Activated CD4-positive, alpha-beta memory T cell treated with anti-CD3 and anti-CD28 coated beads for 36 hours (primary cell): ENCODE data around the gene ACAP3. TPM values are rescaled to one million over a fixed set of nuclear protein-coding genes. Genes with fewer than 3 reads are reported as not detected.

ENCODE experiments used
- CTCF ChIA-PET: fragments of 350-600 bp; sonication (Branson Sonifier 250); formaldehyde crosslinking; loops from one replicate; lab custom pipeline; 2021; ENCODE audit warnings: antibody characterized with exemption, inconsistent platforms; lab: Charles Lee
- POLR2A ChIA-PET: fragments of 350-600 bp; sonication (Branson Sonifier 250); formaldehyde crosslinking; loops from one replicate; lab custom pipeline; 2021; ENCODE audit warnings: antibody characterized with exemption; lab: Charles Lee
- DNase-seq: peaks from one replicate; pipeline ENCODE4 v3.0.0-alpha.2; 2020
- H3K27ac Mint-ChIP-seq: one replicate; pipeline ENCODE4 v1.8.0; 2021; ENCODE audit warnings: mixed read lengths
- H3K27me3 Mint-ChIP-seq: one replicate; pipeline ENCODE4 v1.8.0; 2021; ENCODE audit warnings: mixed read lengths
- H3K36me3 Mint-ChIP-seq: one replicate; pipeline ENCODE4 v1.8.0; 2021; ENCODE audit warnings: mixed read lengths
- H3K4me1 Mint-ChIP-seq: one replicate; pipeline ENCODE4 v1.8.0; 2021; ENCODE audit warnings: low read depth, mixed read lengths
- H3K4me3 Mint-ChIP-seq: one replicate; pipeline ENCODE4 v1.8.0; 2021; ENCODE audit warnings: mild to moderate bottlenecking, mixed read lengths
- H3K9me3 Mint-ChIP-seq: one replicate; pipeline ENCODE4 v1.8.0; 2021; ENCODE audit warnings: mixed read lengths
- intact Hi-C: fragments of 100-400 bp; cut with micrococcal nuclease; formaldehyde crosslinking; loops from one replicate; pipeline ENCODE4 v1.15.1; 2023
- microRNA-seq: library from miRNA; unstranded; fragments of <30 nt; microRNA quantifications from one replicate; pipeline ENCODE4 v1.2.0, GENCODE V29; 2022; ENCODE audit warnings: borderline number of aligned reads, borderline microRNAs expressed, borderline replicate concordance
- total RNA-seq, 2 experiments: library from RNA; stranded (reverse); gene quantifications; one replicate each; pipeline ENCODE4 v1.2.3, GENCODE V29; 2021

The ACAP3 gene
- total RNA-seq, 2 experiments from 2014 or later: 31.8 to 32.0 TPM

DNA sequence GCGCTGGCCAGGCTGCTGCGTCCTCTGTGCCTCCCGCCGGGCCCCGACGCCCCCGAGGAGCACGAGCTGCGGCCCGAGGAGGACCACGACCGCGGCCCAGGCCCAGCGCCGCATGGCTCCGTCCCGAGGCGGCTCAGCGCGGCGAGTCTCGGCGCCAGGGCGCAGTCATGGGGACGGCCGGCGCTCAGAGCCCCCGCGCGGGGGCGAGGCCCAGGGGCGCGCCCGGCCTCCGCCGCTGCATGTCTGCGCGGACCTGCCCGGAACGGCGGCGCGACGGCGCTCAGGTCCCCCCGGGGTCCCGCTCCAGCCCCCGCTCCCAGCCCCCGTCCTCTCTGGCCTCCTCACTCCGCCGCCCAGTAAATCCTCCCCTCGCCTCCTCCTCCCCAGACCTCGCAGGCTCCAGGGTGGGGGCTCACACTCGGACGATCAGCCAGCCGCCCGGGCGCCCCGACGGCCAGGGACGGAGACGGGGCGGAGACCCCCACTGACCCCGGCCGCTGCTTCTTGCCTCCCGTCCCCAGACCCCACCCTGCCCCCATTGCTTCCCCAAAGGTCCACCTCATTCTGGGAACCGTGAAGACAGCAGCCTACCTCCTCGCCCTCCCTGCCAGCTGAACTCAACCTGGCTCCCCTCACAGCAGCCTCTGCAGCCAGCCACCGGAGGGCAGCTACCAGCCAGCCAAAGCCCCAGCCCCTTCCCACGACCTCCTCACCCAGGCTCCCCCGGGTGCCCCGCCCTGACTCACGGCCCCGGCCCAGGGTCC lies 61.0 kb downstream of the ACAP3 start, which contains the start of gene C1QTNF12:
Gene C1QTNF12 (minus strand): TSS at position 146 of the 764 bp plus-strand sequence. CDS start 32 bp downstream, at position 114.
- no peak for DNase-seq
- Mint-ChIP-seq H3K9me3 (no peaks in the 10 kb centered on the region), H3K4me1 (peaks cover 16% of the 10 kb centered on the region), H3K36me3 (no peaks in the 10 kb centered on the region), H3K27ac (no peak within 1 kb of the TSS), H3K27me3 (no peaks in the 10 kb centered on the region), H3K4me3 (no peak within 1 kb of the TSS)
- ChIA-PET POLR2A (no interaction called here), CTCF (interaction anchor here (1.8 kb wide), 1 partner anchor 124 kb away, joined by 7 read pairs; no protein-coding TSS in a partner anchor)
- intact Hi-C loops: no loop called here

DNA sequence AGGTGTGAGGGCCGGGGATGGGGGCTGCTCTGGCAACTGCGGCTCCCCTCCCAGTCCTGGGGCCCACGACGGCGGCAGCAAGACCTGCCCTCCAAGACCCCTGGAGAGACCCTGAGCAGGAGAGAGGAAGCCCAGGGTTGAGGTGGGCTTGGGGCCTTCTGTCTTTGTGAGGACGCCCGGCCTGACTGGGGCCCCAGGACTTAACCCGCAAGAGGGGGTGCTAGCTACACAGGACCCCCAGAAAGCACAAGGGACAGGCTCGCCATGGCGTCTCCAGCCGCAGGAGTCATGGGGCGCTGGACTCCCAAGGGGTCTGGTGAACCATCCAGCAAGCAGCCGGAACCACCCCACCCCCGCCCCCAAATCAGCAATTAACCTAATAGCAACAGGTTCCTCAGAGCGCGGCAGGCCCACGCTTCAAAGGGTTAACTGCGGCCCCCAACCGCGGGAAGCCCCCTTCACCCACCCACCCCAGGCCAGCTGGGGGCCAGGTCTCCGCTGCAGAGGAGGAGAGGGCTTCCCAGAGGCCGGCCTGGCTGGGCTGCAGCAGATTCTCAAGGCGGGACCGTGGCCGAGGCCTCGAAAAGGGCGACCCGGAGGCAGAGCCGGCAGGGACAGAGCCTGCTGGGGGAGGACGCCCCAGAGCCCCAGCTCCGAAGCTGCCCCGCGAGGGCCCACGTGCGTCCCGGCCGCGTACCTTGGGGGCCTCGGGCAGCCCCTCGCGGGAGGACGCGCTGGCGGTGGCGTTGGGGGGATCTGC lies 61.7 kb downstream of the ACAP3 start:
- intact Hi-C loops: no loop called here
- Mint-ChIP-seq H3K36me3 (no peaks in the 10 kb centered on the region), H3K4me1 (peaks cover 13% of the 10 kb centered on the region), H3K27ac (no peak overlapping the region), H3K4me3 (no peak overlapping the region), H3K9me3 (no peaks in the 10 kb centered on the region), H3K27me3 (no peaks in the 10 kb centered on the region)
- POLR2A ChIA-PET: no interaction called here
- CTCF ChIA-PET: no interaction called here
- DNase-seq: no peak

DNA sequence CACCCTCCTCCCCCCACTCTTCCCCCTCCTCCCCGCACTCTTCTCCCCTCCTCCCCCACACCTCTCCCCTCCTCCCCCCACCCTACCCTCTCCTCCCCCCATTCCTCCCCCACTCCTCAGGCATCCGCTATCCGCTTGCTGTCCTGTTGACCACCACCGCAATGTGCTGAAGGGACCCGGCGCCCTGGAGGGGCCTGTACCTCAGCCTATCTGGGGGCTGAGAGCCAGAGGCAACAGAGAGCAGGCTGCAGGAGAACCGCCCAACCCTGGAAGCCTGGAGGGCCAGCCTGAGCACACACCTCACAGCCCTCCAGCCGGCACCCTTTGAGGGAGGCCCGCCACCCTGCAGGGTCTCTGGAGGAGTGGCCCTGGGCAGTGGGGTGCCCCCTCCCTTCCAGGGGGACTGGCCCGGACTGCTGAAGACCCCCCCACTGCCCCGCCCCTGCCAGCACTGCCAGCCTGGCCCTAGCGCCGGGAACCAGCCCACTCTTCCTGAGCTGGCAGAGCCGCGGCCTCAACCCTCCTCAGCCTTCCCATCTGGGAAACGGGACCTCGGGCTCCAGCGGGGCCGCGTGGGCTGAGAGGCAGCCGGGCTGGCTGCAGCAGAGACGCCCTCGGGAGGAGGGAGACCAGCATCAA lies 62.4 kb downstream of the ACAP3 start:
- Mint-ChIP-seq H3K4me1 (peaks cover 7% of the 10 kb centered on the region), H3K27ac (no peak overlapping the region), H3K4me3 (no peak overlapping the region), H3K27me3 (no peaks in the 10 kb centered on the region), H3K9me3 (no peaks in the 10 kb centered on the region), H3K36me3 (no peaks in the 10 kb centered on the region)
- POLR2A ChIA-PET: no interaction called here
- no peak for DNase-seq
- intact Hi-C loops: no loop called here
- CTCF ChIA-PET: no interaction called here

GRCh38 chr1:1244192-1244811 lies 63.4 kb downstream of the ACAP3 start:
- ChIA-PET POLR2A (no interaction called here), CTCF (interaction anchor here (1.1 kb wide), 1 partner anchor 122 kb away, joined by 3 read pairs; no protein-coding TSS in a partner anchor)
- Mint-ChIP-seq H3K27me3 (no peaks in the 10 kb centered on the region), H3K9me3 (no peaks in the 10 kb centered on the region), H3K4me1 (no peaks in the 10 kb centered on the region), H3K36me3 (no peaks in the 10 kb centered on the region), H3K27ac (no peak overlapping the region), H3K4me3 (no peak overlapping the region)
- intact Hi-C loops: no loop called here
- no peak for DNase-seq

- Mint-ChIP-seq H3K36me3 (no peaks in the 10 kb centered on the region), H3K4me1 (no peaks in the 10 kb centered on the region), H3K9me3 (no peaks in the 10 kb centered on the region), H3K27me3 (no peaks in the 10 kb centered on the region), H3K4me3 (no peak overlapping the region), H3K27ac (no peak overlapping the region)
- ChIA-PET CTCF (interaction anchor here (1.1 kb wide), 1 partner anchor 121 kb away, joined by 3 read pairs; no protein-coding TSS in a partner anchor), POLR2A (no interaction called here)
- no peak for DNase-seq
- intact Hi-C loops: no loop called here
These were observed 63.9 kb downstream of the ACAP3 start for GRCh38 chr1:1243807-1244191.

DNA sequence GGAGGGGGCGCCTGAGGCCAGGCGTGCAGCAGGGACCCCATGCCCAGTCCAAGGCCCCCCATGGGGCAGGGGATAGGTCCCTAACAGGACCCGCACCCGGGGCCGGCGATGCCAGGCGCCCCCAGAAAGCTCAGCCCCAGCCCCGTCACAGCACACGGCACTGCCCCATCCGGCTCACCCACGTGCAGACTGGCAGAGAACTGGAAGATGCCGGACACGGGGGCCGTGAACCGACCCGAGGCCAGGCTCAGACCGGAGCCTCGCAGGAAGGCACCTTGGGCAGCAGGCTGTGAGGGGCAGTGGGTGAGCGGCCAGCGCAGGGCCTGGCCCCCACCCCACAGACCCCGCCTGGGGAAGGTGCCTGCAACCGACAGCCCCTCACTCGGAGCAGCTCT lies 64.5 kb downstream of the ACAP3 start:
- H3K27ac Mint-ChIP-seq: no peak overlapping the region
- H3K4me1 Mint-ChIP-seq: no peaks in the 10 kb centered on the region
- intact Hi-C loops: no loop called here
- no peak for DNase-seq
- H3K4me3 Mint-ChIP-seq: no peak overlapping the region
- CTCF ChIA-PET: no interaction called here
- POLR2A ChIA-PET: no interaction called here
- H3K9me3 Mint-ChIP-seq: no peaks in the 10 kb centered on the region
- no peaks in the 10 kb centered on the region for H3K36me3 Mint-ChIP-seq
- no peaks in the 10 kb centered on the region for H3K27me3 Mint-ChIP-seq

GRCh38 chr1:1242461-1243265 lies 65.1 kb downstream of the ACAP3 start:
- POLR2A ChIA-PET: no interaction called here
- H3K4me1 Mint-ChIP-seq: no peaks in the 10 kb centered on the region
- H3K27me3 Mint-ChIP-seq: no peaks in the 10 kb centered on the region
- H3K9me3 Mint-ChIP-seq: no peaks in the 10 kb centered on the region
- no peak overlapping the region for H3K4me3 Mint-ChIP-seq
- CTCF ChIA-PET: no interaction called here
- H3K27ac Mint-ChIP-seq: no peak overlapping the region
- DNase-seq: no peak
- intact Hi-C loops: no loop called here
- no peaks in the 10 kb centered on the region for H3K36me3 Mint-ChIP-seq

Small RNA genes within 50 kb of the gene (microRNA-seq; reads per million reads assigned to microRNA genes)
- gene MIR6726 (3.5 reads per million), gene MIR6727 (1.6 reads per million), gene MIR6808 (not detected)

Other genes starting within 250 kb of the ACAP3 start
- not detected for gene RNF223, start 233.6 kb downstream of the ACAP3 start, total RNA-seq
- 10 to 100 TPM; 19.5 to 20.5 TPM for gene C1orf159, start 191.8 kb downstream of the ACAP3 start, total RNA-seq
- gene TTLL10, start 134.1 kb downstream of the ACAP3 start, total RNA-seq: not detected
- 100 to 1,000 TPM; 375 to 387 TPM for gene TNFRSF18, start 101.3 kb downstream of the ACAP3 start, total RNA-seq
- gene TNFRSF4, start 93.8 kb downstream of the ACAP3 start, total RNA-seq: 1,000 to 10,000 TPM; 1,003 to 1,005 TPM
- gene SDF4, start 75.9 kb downstream of the ACAP3 start, total RNA-seq: 100 to 1,000 TPM; 302 to 305 TPM
- 10 to 100 TPM; 14.6 to 15.5 TPM for gene B3GALT6, start 75.7 kb downstream of the ACAP3 start, total RNA-seq
- 1 to 10 TPM; 3.8 to 4.2 TPM for gene C1QTNF12, start 61.2 kb downstream of the ACAP3 start, total RNA-seq
- gene UBE2J2, start 34.1 kb downstream of the ACAP3 start, total RNA-seq: 10 to 100 TPM; 58.7 to 61.6 TPM
- gene SCNN1D, start 27.5 kb downstream of the ACAP3 start, total RNA-seq: 1 to 10 TPM; 4.9 to 7.2 TPM
- 10 to 100 TPM; 19.7 to 23.1 TPM for gene PUSL1, start 667 bp upstream of the ACAP3 start, total RNA-seq
- gene INTS11, start 16.7 kb upstream of the ACAP3 start, total RNA-seq: 100 to 1,000 TPM; 107 to 120 TPM
- gene CPTP, start 16.9 kb upstream of the ACAP3 start, total RNA-seq: 10 to 100 TPM; 12.1 to 13.1 TPM
- gene TAS1R3, start 23.4 kb upstream of the ACAP3 start, total RNA-seq: under 1 TPM in 1 of 2 experiments, not detected in 1; 0.10 TPM
- 10 to 100 TPM; 37.6 to 38.6 TPM for gene DVL1, start 41.5 kb upstream of the ACAP3 start, total RNA-seq
- gene MXRA8, start 50.6 kb upstream of the ACAP3 start, total RNA-seq: under 1 TPM in 1 of 2 experiments, not detected in 1; 0.19 TPM
- 100 to 1,000 TPM; 124 to 131 TPM for gene AURKAIP1, start 67.3 kb upstream of the ACAP3 start, total RNA-seq
- 100 to 1,000 TPM in 1 of 2 experiments, 10 to 100 TPM in 1; 96.0 to 108 TPM for gene CCNL2, start 91.4 kb upstream of the ACAP3 start, total RNA-seq
- 100 to 1,000 TPM; 122 to 123 TPM for gene MRPL20, start 99.4 kb upstream of the ACAP3 start, total RNA-seq
- gene ANKRD65, start 113.3 kb upstream of the ACAP3 start, total RNA-seq: not detected
- under 1 TPM; 0.69 to 0.92 TPM for gene VWA1, start 127.8 kb upstream of the ACAP3 start, total RNA-seq
- 1 to 10 TPM; 1.2 to 1.7 TPM for gene ATAD3C, start 141.8 kb upstream of the ACAP3 start, total RNA-seq
- 10 to 100 TPM; 35.4 to 36.3 TPM for gene ATAD3B, start 163.8 kb upstream of the ACAP3 start, total RNA-seq
- 10 to 100 TPM; 45.7 to 46.7 TPM for gene ATAD3A, start 204.2 kb upstream of the ACAP3 start, total RNA-seq
- gene TMEM240, start 232.7 kb upstream of the ACAP3 start, total RNA-seq: under 1 TPM in 1 of 2 experiments, not detected in 1; 0.29 TPM